HG03432 (cell line): ENCODE data around the gene CRK.
"Not testable (repeated sequence)": the region's sequence is repeated elsewhere in the genome, so short reads cannot be mapped to it uniquely, and the experiment has no call there.

Experiments used
- ATAC-seq: cut with Tn5 transposase; IDR thresholded peaks from one replicate; pipeline ENCODE4 v1.9.1; 2021; ENCODE audit warnings: mild to moderate bottlenecking, moderate library complexity; ENCODE audit not compliant: unreplicated experiment

CRK gene

DNA sequence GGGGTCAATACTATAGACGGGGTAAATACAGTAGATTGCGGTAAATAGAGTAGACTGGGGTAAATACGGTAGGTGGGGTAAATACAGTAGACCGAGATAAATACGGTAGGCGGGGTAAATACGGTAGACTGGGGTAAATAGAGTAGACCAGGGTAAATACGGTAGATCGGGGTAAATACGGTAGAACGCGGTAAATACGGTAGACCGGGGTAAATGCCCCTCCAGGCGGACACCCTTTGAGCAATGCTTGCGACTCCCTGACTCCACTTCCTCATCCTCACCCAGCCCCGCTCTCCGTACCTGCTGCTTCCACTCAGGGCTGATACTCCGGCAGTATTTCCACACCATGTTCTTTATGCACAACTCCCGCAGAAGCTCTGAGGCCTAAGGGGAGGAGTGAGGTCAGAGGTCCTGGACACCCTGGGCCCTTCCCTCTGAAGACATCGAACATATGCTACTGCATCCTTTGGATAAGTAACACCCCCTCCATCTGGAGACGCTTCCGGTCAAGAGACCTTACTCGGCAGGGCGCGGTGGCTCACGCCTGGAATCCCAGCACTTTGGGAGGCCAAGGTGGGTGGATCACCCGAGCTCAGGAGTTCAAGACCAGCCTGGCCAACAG is 13.3 kb upstream of the CRK start:
- no peak for ATAC-seq

DNA sequence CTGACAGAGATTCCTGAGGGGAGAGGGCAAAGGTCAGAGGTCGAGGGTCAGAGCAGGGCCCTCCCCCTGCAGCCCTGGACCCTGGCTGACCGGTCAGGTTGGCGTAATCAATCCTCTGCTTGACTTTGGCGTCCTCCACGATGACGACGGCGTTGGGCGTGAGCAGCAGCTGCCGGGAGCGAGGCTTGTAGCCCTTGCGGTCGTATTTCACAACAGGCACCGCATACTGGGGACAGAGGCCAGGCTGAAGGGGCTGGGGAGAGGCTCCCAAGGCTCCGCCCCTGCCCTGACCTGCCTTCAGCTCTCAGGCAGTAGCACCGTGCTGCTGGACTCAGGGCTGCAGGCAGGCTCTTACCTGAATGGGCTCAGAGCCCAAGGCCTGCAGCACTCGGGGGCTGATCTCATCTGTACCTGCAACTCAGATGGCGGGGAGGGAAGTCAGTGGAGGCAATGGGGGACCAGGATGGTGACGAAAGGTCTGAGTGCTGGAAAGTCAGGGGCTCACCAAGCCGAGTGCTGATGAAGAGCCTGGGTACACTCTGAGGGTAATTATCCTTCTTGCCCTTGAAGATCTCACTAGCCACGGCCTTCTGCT is 12.0 kb upstream of the CRK start:
- ATAC-seq = no peak

DNA sequence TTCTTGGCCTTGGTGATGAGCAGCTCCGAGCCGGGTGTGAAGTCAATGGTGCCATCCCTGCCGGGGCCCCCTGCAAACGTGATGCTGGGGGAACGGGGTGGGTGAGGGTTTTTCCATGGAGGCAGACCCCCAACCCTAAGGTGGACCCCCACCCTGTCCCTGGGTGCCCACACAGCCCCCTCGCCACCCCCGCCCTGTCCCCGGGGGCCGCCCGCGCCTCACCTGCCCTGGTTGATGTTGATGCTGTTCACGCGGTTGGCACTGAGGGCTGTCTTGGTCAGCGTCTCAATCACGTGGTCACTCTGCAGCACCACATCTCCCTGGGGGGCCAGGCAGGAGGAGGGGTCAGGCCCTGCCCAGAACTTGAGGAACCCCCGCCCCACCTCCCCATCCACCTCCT is 11.2 kb upstream of the CRK start:
- no peak for ATAC-seq

DNA sequence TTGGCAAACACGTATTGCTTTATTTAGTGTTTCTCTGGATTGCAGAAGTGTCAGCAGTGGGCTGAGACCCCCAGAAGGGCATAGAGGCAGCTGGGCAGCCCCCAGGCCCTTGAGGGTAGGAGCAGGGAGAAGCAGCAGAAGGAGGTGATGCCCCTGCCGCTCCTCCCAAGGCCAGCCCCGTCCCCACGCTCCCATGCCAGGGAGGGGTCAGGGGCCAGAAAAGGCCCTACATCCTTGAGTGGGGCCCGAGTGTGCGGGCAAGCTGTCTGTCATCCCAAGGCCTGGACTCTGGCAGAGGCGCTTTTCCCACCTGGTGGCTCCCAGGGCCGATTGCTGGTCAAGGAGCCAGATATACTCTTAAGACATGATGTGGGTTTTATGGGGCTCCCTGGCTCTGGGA is 8.2 kb upstream of the CRK start:
- no peak for ATAC-seq

DNA sequence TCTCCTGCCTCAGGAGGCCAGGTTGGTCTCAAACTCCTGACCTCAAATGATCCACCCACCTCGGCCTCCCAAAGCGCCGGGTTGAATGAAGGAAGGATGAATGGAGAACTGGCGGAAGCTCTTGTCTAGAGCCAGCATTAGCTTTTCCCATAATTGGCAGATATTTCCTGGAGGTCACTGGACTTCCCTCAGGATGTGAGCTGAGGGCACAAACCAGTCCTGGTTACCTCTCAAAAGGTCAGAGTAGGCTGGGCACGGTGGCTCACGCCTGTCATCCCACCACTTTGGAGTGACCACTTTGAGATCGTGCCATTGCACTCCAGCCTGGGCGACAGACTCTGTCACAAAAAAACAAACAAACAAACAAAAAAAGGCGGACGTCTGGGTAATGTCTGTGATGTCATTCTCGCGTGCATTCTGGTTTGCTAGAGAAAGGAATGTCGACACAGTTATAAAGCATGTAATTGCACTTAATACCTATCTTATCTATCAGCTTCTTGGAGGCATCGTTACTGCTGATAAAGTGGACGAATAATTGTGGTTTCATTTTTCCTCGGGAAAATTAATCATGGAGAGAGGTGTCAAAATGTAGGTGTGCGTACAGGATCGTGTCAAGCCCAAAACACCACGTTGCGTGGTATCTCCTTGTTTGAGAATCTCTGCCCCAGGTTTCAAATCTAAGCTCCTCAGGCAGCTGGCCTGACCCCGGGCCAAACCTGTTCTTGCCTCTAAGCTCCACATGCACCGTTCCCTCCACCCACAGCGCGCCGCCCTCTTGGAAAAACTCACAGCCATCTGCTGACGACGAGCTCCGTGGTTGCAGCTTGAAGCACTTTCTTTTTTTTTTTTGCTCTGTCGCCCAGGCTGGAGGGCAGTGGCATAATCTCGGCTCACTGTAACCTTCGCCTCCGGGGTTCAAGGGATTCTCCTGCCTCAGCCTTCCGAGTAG is 6.4 kb upstream of the CRK start:
- ATAC-seq = no peak

DNA sequence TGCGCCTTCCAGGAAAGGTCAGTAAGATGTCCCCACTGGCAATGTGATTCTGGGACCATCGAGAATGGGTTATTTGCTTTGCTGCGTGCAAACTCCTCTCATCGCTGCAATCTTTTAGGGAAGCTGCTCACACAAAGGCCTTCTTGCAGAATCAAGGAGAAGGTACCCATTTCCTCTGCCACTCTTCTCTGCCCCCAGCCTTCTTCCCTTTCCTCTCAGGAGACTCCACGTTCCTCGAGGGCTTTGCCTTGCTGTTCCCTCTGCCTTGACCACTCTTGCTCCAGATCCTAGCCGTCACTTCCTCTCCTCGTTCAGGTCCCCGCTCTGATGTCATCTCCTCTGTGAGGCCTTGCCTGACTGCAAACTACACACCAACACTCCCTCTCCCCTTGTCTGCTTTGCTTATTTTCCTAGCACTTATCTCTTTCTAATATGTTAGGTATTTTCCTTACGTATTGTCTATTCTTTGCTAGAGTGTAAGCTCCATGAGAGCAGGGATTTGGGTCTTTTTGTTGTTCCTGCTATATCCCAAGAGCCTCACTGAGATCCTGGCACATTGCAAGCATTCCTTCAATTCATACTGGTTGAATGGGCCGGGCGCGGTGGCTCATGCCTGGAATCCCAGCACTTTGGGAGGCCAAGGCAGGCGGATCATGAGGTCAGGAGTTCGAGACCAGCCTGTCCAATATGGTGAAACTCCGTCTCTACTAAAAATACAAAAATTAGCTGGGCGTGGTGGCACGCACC is 5.3 kb upstream of the CRK start:
- ATAC-seq = no peak

DNA sequence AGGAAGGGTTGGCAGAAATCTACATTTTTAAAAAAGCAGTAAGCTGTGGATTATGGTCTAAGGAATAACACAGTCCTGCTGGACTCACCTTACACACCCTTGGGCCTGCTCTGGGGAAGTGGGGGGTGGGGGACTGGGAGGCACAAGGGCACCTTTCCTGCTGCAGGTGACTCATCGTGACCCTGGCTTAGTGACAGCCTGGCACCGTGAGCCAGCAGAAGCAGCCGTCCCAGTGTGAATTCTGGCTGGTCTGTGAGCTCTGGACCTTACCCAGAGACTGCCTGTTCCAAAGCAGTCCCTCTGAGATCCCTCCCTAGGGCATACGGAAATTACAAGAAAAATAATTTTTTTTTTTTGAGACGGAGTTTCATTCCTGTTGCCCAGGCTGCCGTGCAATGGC is 4.2 kb upstream of the CRK start:
- ATAC-seq = no peak

DNA sequence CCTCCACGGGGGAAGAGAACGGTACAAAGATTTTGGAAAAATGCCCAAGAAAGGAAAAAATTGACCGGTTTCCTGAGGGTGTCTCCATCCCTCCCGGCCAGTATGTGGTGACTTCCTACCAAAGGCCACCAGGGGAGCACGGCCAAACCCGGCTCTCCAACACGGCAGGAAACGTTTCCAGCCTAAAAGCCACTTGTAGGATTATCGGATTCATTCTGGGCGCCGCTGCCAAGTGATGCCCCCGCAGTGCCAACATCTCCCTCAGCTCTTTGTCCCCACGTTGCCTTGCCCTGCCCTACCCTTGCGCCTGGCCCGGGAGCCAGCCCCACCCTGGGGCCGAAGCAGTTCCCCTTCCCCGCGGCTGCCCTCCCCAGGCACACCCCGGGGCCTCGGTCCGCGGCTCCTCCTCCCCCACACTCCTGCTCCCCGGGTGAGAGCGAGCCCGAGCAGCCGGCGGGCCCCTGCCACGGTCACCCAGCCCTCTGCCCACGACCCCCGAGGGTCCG is 688 bp downstream of the CRK start:
- peak; percentile 39 for ATAC-seq

DNA sequence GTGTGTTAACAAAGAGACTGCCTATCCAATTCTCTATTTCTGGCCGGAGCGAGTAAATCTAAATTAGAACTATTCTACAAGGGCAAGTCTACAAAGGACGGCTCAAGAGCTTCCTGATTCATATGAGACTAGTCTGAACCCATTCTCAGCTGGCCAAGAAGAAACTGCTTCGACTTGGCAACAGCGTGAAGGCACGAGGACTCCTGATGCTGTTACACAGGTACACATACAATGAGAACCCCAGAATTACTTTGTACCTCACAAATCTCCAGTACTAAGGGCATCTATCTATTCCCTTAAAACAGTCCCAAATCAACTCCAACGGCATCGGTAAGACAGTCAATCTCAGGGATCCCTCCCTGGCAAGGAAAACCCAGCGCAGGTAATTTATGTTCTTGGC is 1.5 kb downstream of the CRK start:
- no peak for ATAC-seq

DNA sequence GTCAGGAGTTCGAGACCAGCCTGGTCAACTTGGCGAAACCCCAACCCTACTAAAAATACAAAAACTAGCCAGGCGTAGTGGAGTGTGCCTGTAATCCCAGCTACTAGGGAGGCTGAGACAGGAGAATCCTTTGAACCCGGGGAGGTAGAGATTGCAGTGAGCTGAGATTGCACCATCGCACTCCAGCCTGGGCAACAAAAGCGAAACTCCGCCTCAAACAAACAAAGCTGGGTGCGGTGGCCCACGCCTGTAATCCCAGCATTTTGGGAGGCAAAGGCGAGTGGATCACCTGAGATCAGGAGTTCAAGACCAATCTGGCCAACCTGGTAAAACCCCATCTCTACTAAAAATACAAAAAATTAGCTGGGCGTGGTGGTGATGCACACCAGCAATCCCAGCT is 2.3 kb downstream of the CRK start:
- ATAC-seq = not testable (repeated sequence)

DNA sequence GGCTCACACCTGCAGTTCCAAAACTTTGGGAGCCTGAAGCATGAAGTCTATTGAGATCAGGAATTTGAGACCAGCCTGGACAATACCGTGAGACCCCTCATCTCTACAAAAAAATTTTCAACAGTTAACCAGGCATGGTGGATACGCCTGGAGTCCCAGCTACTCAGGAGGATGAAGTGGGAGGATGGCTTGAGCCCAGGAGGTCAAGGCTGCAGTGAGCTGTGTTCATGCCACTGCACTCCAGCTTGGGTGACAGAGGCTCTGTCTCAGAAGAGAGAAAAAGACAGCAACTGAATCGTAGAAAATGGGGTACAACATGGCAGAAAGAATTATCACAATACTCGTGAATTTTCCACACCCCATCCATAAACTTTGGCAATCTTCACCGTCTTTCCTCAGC is 3.2 kb downstream of the CRK start:
- no peak for ATAC-seq

DNA sequence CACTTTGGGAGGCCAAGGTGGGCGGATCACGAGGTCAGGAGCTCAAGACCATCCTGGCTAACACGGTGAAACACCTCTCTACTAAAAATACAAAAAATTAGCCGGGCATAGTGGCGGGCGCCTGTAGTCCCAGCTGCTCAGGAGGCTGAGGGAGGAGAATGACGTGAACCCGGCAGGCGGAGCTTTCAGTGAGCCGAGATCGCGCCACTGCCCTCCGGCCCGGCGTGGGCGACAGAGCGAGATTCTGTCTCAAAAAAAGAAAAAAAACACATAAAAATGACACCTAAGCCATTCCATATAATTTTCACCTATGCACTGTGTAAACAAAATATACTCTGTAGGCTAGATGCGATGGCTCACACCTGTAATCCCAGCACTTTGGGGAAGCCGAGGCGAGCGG is 5.8 kb downstream of the CRK start:
- ATAC-seq = not testable (repeated sequence)

DNA sequence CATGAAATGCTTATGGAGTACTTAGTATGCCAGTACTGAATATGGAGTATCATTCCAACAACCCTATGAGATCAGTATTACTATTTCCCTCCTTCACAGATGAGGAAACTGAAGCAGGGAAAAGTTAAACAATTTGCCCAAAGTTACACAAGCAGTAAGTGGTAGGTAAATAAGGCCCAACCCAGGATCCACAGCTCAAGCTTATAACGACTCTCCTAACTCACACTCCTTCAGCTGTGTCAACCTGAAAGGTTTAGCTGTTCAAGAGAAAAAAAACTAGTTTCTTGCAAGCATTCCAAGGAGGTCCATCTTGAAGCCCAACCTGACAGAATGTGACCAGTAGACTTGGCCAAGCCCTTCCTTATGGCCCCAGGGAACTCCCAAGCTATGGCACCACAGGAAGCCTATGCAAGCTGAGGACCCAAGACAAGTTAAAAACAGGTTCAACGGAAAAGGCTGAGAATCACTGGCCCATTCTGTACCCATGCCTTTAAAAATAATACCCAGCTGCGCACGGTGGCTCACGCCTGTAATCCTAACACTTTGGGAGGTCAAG is 6.5 kb downstream of the CRK start:
- ATAC-seq = no peak

DNA sequence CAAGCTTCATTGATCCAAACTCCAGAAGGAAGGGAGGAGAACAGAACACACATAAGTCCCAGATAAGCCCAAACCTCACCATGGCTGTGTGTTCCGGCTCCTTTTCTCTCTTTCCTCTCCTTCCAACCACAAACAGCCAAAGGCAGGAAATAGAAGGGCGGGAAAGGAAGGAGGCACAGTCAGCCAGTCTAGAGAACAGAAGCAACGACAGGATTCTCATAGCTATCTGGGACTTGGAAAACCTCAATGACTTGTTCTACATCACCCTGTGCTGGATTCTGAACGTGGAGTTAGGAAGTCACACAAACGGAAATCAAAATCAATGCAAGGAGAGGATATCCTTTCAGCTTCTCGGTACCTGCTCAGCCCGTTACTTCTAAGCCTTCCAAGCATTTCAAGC is 9.0 kb downstream of the CRK start:
- ATAC-seq = no peak

DNA sequence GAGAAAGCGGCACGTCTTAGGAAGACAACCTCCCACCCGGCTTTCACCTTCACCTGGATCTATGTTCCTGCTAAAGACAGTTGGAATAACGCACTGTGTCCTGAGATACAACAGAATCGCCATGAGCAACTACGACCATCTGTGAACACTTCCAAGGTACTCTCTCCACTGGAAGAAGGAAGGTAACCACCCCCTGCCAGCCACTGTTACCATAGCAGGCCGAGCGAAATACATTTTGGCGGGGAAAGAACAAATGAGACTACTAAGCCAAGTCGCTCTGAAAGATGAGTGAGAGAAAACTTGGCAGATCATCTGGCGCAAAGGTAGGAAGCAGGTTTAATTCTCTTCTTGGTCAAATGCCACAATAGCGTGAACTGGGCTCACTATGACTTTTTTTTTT is 9.8 kb downstream of the CRK start:
- no peak for ATAC-seq

DNA sequence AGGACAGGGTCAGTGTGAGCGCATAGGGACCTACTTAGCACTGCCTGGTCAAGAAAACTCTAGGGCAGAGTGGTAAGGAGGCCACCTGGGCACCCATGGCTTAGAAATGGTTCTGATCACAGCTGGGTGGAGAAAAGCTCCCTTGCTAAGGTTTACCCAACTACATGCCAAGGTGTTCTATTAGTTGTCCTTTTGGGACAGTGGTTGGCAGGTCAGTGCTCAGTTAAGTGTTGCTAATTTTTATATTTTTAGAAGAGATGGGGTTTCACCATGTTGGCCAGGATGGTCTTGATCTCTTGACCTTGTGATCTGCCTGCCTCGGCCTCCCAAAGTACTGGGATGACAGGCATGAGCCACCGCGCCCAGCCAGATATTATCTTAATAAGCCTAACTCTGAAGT is 10.3 kb downstream of the CRK start:
- not testable (repeated sequence) for ATAC-seq

DNA sequence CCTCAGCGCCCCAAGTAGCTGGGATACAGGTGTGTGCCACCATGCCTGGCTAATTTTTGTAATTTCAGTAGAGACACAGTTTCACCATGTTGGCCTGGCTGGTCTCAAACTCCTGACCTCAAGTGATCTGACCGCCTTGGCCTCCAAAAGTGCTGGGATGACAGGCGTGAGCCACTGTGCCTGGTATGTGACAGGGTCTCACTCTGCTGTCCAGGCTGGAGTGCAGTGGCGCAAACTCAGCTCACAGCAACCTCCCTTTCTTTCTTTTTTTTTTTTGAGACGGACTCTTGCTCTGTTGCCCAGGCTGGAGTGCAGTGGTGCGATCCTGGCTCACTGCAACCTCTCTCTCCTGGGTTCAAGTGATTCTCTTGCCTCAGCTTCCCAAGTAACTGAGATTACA is 13.3 kb downstream of the CRK start:
- not testable (repeated sequence) for ATAC-seq

DNA sequence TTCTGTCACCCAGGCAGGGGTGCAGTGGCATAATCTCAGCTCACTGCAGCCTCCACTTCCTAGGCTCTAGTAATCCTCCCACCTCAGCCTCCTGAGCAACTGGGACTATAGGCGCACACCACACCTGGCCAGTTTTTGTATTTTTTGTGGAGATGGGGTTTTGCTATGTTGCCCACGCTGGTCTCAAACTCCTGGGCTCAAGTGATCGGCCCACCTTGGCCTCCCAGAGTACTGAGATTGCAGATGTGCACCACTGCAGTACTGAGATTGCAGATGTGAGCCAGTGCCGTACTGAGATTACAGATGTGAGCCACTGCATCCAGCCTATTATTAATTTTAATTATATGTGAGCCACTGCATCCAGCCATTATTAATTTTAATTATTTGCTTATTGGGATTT is 13.8 kb downstream of the CRK start:
- ATAC-seq = no peak

DNA sequence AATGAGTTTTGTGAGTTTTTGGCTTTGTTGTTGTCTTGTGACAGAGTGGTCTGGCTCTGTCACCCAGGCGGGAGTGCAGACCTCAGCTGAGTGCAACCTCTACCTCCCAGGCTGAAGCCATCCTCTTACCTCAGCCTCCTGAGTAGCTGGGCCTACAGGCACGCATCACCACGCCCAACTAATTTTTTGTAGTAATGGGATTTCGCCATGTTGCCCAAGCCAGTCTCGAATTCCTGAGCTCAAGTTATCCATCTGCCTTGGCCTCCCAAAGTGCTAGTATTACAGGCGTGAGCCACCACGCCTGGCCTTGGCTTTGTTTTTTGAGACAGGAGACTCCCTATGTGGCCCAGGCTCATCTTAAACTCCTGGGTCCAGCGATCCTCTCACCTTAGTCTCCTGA is 15.1 kb downstream of the CRK start:
- no peak for ATAC-seq

DNA sequence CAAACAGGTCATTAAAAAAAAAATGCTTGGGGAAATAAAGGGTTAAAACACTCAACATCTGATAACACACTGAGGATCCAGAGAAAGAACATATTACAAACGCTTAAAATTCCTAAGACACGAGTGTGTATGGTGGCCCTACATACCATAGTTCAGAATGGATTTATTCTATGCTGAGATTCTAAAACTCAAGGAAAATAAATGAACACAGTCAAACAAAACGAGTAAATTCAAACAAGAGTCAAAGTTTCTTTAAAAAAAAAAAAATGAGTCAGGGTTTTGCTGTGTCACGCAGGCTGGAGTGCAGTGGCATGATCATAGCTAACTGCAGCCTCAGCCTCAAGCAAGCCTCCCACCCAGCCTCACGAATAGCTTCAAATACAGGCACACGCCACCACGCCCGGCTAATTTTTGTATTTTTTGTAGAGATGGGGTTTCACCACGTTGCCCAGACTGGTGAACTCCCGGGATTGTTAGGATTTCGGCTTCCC is 17.4 kb downstream of the CRK start:
- no peak for ATAC-seq

DNA sequence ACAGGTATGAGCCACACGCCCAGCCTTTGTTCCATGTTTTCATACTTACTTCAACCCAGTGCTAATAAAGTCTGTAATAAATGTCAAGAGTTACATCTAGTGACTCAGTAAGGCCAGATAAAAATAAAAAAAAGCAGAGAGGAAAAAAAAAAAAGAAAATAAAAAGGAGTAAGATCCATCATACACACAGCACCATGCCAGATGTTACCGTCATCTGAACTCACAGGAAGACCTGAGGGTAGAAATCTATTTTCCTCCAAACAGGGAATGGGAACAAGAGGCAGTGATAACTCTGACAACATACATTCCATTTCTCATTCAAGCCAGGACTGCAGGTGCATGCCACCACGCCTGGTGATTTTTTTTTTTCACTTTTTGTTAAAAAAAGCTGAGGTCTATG is 20.7 kb downstream of the CRK start:
- ATAC-seq = no peak
